Measurements from ENCODE around the gene CLDN10.

The CLDN10 gene

GRCh38 chr13:95588134-95588533 lies 35.6 kb downstream of the CLDN10 start:
- no peak for DNase-seq (ENCODE audit: low read depth)
- no peak overlapping the region for H3K4me3 ChIP-seq (ENCODE audit: low read depth, low read length)
- no peak for TF ChIP-seq MYC (IDR thresholded peaks at IDR 0.05; ENCODE audit: low read depth, low read length)
- no peak for TF ChIP-seq CTCF (IDR thresholded peaks at IDR 0.05; ENCODE audit: low read depth, low read length)
- TF ChIP-seq MAX (IDR thresholded peaks at IDR 0.05; ENCODE audit: low read depth, low read length) = no peak
- TF ChIP-seq POLR2A (IDR thresholded peaks at IDR 0.05; ENCODE audit: extremely low read depth, insufficient read length) = no peak

GRCh38 chr13:95588721-95589120 lies 36.2 kb downstream of the CLDN10 start:
- TF ChIP-seq CTCF (IDR thresholded peaks at IDR 0.05; ENCODE audit: low read depth, low read length) (no peak), MAX (IDR thresholded peaks at IDR 0.05; ENCODE audit: low read depth, low read length) (no peak), MYC (IDR thresholded peaks at IDR 0.05; ENCODE audit: low read depth, low read length) (no peak), POLR2A (IDR thresholded peaks at IDR 0.05; ENCODE audit: extremely low read depth, insufficient read length) (no peak)
- peak; percentile 26 for DNase-seq (ENCODE audit: low read depth)
- H3K4me3 ChIP-seq (ENCODE audit: low read depth, low read length) = no peak overlapping the region

- TF ChIP-seq CTCF (IDR thresholded peaks at IDR 0.05; ENCODE audit: low read depth, low read length) (no peak), MYC (IDR thresholded peaks at IDR 0.05; ENCODE audit: low read depth, low read length) (no peak), MAX (IDR thresholded peaks at IDR 0.05; ENCODE audit: low read depth, low read length) (no peak), POLR2A (IDR thresholded peaks at IDR 0.05; ENCODE audit: extremely low read depth, insufficient read length) (no peak)
Measured at GRCh38 chr13:95593462-95593861, 40.9 kb downstream of the CLDN10 start.

GRCh38 chr13:95596701-95597100 lies 44.2 kb downstream of the CLDN10 start:
- TF ChIP-seq POLR2A (IDR thresholded peaks at IDR 0.05; ENCODE audit: extremely low read depth, insufficient read length) (no peak), MAX (IDR thresholded peaks at IDR 0.05; ENCODE audit: low read depth, low read length) (no peak), CTCF (IDR thresholded peaks at IDR 0.05; ENCODE audit: low read depth, low read length) (no peak), MYC (IDR thresholded peaks at IDR 0.05; ENCODE audit: low read depth, low read length) (no peak)
- DNase-seq (ENCODE audit: low read depth) = no peak
- H3K4me3 ChIP-seq (ENCODE audit: low read depth, low read length) = no peak overlapping the region

More at GRCh38 chr13:95593462-95593861, 40.9 kb downstream of the CLDN10 start:
- no peak for DNase-seq (ENCODE audit: low read depth)
- H3K4me3 ChIP-seq (ENCODE audit: low read depth, low read length) = no peak overlapping the region

GRCh38 chr13:95601216-95601615 lies 48.7 kb downstream of the CLDN10 start:
- no peak for DNase-seq (ENCODE audit: low read depth)
- H3K4me3 ChIP-seq (ENCODE audit: low read depth, low read length) = no peak overlapping the region
- TF ChIP-seq MYC (IDR thresholded peaks at IDR 0.05; ENCODE audit: low read depth, low read length) (no peak), CTCF (IDR thresholded peaks at IDR 0.05; ENCODE audit: low read depth, low read length) (no peak), POLR2A (IDR thresholded peaks at IDR 0.05; ENCODE audit: extremely low read depth, insufficient read length) (no peak), MAX (IDR thresholded peaks at IDR 0.05; ENCODE audit: low read depth, low read length) (no peak)

GRCh38 chr13:95601906-95602305 lies 49.4 kb downstream of the CLDN10 start:
- DNase-seq (ENCODE audit: low read depth) = no peak
- TF ChIP-seq POLR2A (IDR thresholded peaks at IDR 0.05; ENCODE audit: extremely low read depth, insufficient read length) (no peak), MAX (IDR thresholded peaks at IDR 0.05; ENCODE audit: low read depth, low read length) (no peak), CTCF (IDR thresholded peaks at IDR 0.05; ENCODE audit: low read depth, low read length) (no peak), MYC (IDR thresholded peaks at IDR 0.05; ENCODE audit: low read depth, low read length) (no peak)

More at GRCh38 chr13:95601906-95602305, 49.4 kb downstream of the CLDN10 start:
- no peak overlapping the region for H3K4me3 ChIP-seq (ENCODE audit: low read depth, low read length)

Data from NB4 (cell line).